HCT116 (cell line): ENCODE measurements around the gene SYT3. TPM values are rescaled to one million over a fixed set of nuclear protein-coding genes. Genes with fewer than 3 reads are reported as not detected.
"Not testable (repeated sequence)": the region's sequence is repeated elsewhere in the genome, so short reads cannot be mapped to it uniquely, and the experiment has no call there.

Experiments used
- ATAC-seq: fragments of 200-7000 bp; cut with Tn5 transposase; 2 replicates; pipeline ENCODE4 v1.9.1; 2020; ENCODE audit warnings: mild to moderate bottlenecking, moderate library complexity
- BruUV-seq: library from RNA; stranded (reverse); fragments of 400-500 nt; replicated peaks from 2 replicates; lab custom pipeline; 2021; lab: Mats Ljungman, UMichigan
- CTCF ChIA-PET: fragments of 300-600 bp; sonication (Branson Sonifier 250); formaldehyde crosslinking; loops from one replicate; lab custom pipeline; 2021; ENCODE audit warnings: antibody characterized with exemption; lab: Charles Lee
- POLR2A ChIA-PET: fragments of 300-600, 350-600 bp; sonication (Branson Sonifier 250); formaldehyde crosslinking; loops from one replicate; lab custom pipeline; 2021; ENCODE audit warnings: antibody characterized with exemption; lab: Charles Lee
- RAD21 ChIA-PET, 2 experiments: fragments of 300-600 bp; sonication (Branson Sonifier 250); formaldehyde crosslinking; loops; one replicate each; lab custom pipeline; 2023; ENCODE audit warnings: low total read pairs in 2 of 2; ENCODE audit not compliant: uncharacterized antibody in 2 of 2, unreplicated experiment in 2 of 2, low non-redundant PET in 1 of 2; lab: Charles Lee
- DNase-seq: peaks from one replicate; pipeline ENCODE4 v3.0.0-alpha.2; 2010; ENCODE audit warnings: low read depth, low spot score
- H2AFZ ChIP-seq: fragments of 200-600 bp; shearing (Covaris generic), sonication (generic); 2 replicates; pipeline ENCODE4 v1.6.1; 2017; ENCODE audit warnings: low read depth, mixed run types, mixed read lengths, antibody characterized with exemption, low read length; ENCODE audit not compliant: poor library complexity, severe bottlenecking
- H3K27ac ChIP-seq: 2 replicates; pipeline ENCODE4 v1.5.1; 2012; ENCODE audit warnings: low read depth, low read length
- H3K27me3 ChIP-seq: fragments of 200-600 bp; sonication (generic); 2 replicates; pipeline ENCODE4 v1.6.1; 2016; ENCODE audit warnings: mixed run types, low read length, mixed read lengths; ENCODE audit not compliant: insufficient read depth
- H3K36me3 ChIP-seq, 2 experiments: fragments of 200-500 bp in 1 of 2; fragments of 200-600 bp in 1 of 2; sonication (Bioruptor generic) in 1 of 2; sonication (generic) in 1 of 2; 2 replicates each; pipeline versions ENCODE4 v1.5.1 to v1.6.1; 2014 to 2016; ENCODE audit warnings: low read length in 2 of 2, inconsistent platforms in 1 of 2, mixed read lengths in 1 of 2, mixed run types in 1 of 2; ENCODE audit not compliant: insufficient read depth in 2 of 2, control insufficient read depth in 1 of 2
- H3K4me1 ChIP-seq, 2 experiments: fragments of 200-600 bp in 1 of 2; sonication (generic) in 1 of 2; 2 replicates each; pipeline versions ENCODE4 v1.5.1 to v1.6.1; 2012 to 2017; ENCODE audit warnings: low read length in 2 of 2, inconsistent platforms in 1 of 2, mild to moderate bottlenecking in 1 of 2, mixed read lengths in 1 of 2, mixed run types in 1 of 2, moderate library complexity in 1 of 2; ENCODE audit not compliant: insufficient read depth in 2 of 2, control insufficient read depth in 1 of 2
- H3K4me2 ChIP-seq: fragments of 200-600 bp; sonication (generic); 2 replicates; pipeline ENCODE4 v1.6.1; 2017; ENCODE audit warnings: mixed run types, low read length, mixed read lengths
- H3K4me3 ChIP-seq, 2 experiments: fragments of 200-600 bp in 1 of 2; sonication (generic) in 1 of 2; replicated peaks in 1 of 2; 2 replicates each; pipeline ENCODE4 v1.5.1; 2011 to 2016; ENCODE audit warnings: low read length in 2 of 2, control low read depth in 1 of 2, low read depth in 1 of 2, mild to moderate bottlenecking in 1 of 2, mixed read lengths in 1 of 2, mixed run types in 1 of 2
- H3K79me2 ChIP-seq: fragments of 200-600 bp; sonication (generic); 2 replicates; pipeline ENCODE4 v1.6.1; 2017; ENCODE audit warnings: mild to moderate bottlenecking, mixed run types, low read length, moderate library complexity, mixed read lengths; ENCODE audit not compliant: insufficient read depth
- H3K9ac ChIP-seq: fragments of 200-600 bp; sonication (generic); 2 replicates; pipeline ENCODE4 v1.6.1; 2016; ENCODE audit warnings: low read length, mixed read lengths
- H3K9me2 ChIP-seq: fragments of 200-600 bp; sonication (generic), shearing (Covaris generic); 2 replicates; pipeline ENCODE4 v1.6.1; 2017; ENCODE audit warnings: mixed run types, mild to moderate bottlenecking, moderate library complexity; ENCODE audit not compliant: insufficient read depth
- H3K9me3 ChIP-seq, 2 experiments: fragments of 200-500 bp in 1 of 2; fragments of 200-600 bp in 1 of 2; sonication (Bioruptor generic) in 1 of 2; sonication (generic) in 1 of 2; 2 replicates each; pipeline ENCODE4 v1.6.1; 2014 to 2017; ENCODE audit warnings: low read length in 2 of 2, mixed read lengths in 2 of 2, inconsistent platforms in 1 of 2, low read depth in 1 of 2, mild to moderate bottlenecking in 1 of 2, mixed run types in 1 of 2, moderate library complexity in 1 of 2; ENCODE audit not compliant: control insufficient read depth in 1 of 2, insufficient read depth in 1 of 2
- H4K20me1 ChIP-seq: fragments of 200-600 bp; sonication (generic), shearing (Covaris generic); 2 replicates; pipeline ENCODE4 v1.6.1; 2017; ENCODE audit warnings: mixed run types, mild to moderate bottlenecking, moderate library complexity; ENCODE audit not compliant: insufficient read depth
- EZH2 ChIP-seq: fragments of 200-600 bp; sonication (generic); IDR thresholded peaks from 2 replicates; pipeline ENCODE4 v1.6.1; 2017; ENCODE audit warnings: antibody characterized with exemption, mixed run types
- FOSL1 ChIP-seq: IDR thresholded peaks from 2 replicates; pipeline ENCODE4 v1.6.1; 2012; ENCODE audit warnings: low read depth
- JUND ChIP-seq: IDR thresholded peaks from 2 replicates; pipeline ENCODE4 v1.6.1; 2012
- RAD21 ChIP-seq: IDR thresholded peaks from 2 replicates; pipeline ENCODE4 v1.6.1; 2012; ENCODE audit warnings: low read depth, mild to moderate bottlenecking
- SIN3A ChIP-seq: IDR thresholded peaks from 2 replicates; pipeline ENCODE4 v1.6.1; 2012; ENCODE audit warnings: low read depth
- SRF ChIP-seq: IDR thresholded peaks from 2 replicates; pipeline ENCODE4 v1.6.1; 2012; ENCODE audit warnings: low read depth
- YY1 ChIP-seq: IDR thresholded peaks from 2 replicates; pipeline ENCODE4 v1.6.1; 2011; ENCODE audit warnings: low read length, low read depth, moderate library complexity, mild to moderate bottlenecking; ENCODE audit not compliant: insufficient replicate concordance; ENCODE audit errors: extremely low read depth
- intact Hi-C: fragments of 100-400 bp; cut with micrococcal nuclease; formaldehyde crosslinking; loops from 2 replicates; pipeline ENCODE4 v1.10.0; 2022
- total RNA-seq: library from RNA; stranded (reverse); gene quantifications from one replicate; pipeline ENCODE4 v1.2.1, GENCODE V29; 2021; ENCODE audit not compliant: unreplicated experiment
- TF ChIP-seq, protein P1 (sequence below): IDR thresholded peaks from 2 replicates; pipeline ENCODE4 v1.6.1; 2012
- TF ChIP-seq, protein P2 (sequence below), 3 experiments: fragments of 200-600 bp in 1 of 3; sonication (generic) in 1 of 3; IDR thresholded peaks in 2 of 3; conservative IDR thresholded peaks in 1 of 3; 2 replicates each; pipeline ENCODE4 v1.5.1; 2012 to 2017; ENCODE audit warnings: low read depth in 2 of 3, low read length in 2 of 3, antibody characterized with exemption in 1 of 3, borderline replicate concordance in 1 of 3, control low read depth in 1 of 3, mild to moderate bottlenecking in 1 of 3, mixed read lengths in 1 of 3, mixed run types in 1 of 3, moderate library complexity in 1 of 3; ENCODE audit not compliant: insufficient read depth in 1 of 3

SYT3 gene
- total RNA-seq, 1 experiment from 2014 or later: 4.6 TPM

- Histone ChIP-seq H3K4me2 (no peak overlapping the region), H3K79me2 (no peaks in the 10 kb centered on the region), H3K9ac (no peak overlapping the region), H3K9me3 (no peaks in the 10 kb centered on the region), H3K4me1 (peaks cover 0 to 6% of the 10 kb centered on the region in 2 experiments; a peak in 1 of 4 replicates), H3K27me3 (no peaks in the 10 kb centered on the region), H4K20me1 (no peaks in the 10 kb centered on the region), H3K9me2 (no peaks in the 10 kb centered on the region), H3K36me3 (no peaks in the 10 kb centered on the region), H2AFZ (no peak overlapping the region), H3K4me3 (no peak overlapping the region), H3K27ac (no peak overlapping the region)
- TF ChIP-seq, protein P1, sequence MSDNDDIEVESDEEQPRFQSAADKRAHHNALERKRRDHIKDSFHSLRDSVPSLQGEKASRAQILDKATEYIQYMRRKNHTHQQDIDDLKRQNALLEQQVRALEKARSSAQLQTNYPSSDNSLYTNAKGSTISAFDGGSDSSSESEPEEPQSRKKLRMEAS: no peak
- no peak for TF ChIP-seq SRF
- TF ChIP-seq RAD21: no peak
- no peak for TF ChIP-seq SIN3A
- TF ChIP-seq JUND: no peak
- TF ChIP-seq FOSL1: no peak
- TF ChIP-seq YY1: no peak
- TF ChIP-seq, protein P2, sequence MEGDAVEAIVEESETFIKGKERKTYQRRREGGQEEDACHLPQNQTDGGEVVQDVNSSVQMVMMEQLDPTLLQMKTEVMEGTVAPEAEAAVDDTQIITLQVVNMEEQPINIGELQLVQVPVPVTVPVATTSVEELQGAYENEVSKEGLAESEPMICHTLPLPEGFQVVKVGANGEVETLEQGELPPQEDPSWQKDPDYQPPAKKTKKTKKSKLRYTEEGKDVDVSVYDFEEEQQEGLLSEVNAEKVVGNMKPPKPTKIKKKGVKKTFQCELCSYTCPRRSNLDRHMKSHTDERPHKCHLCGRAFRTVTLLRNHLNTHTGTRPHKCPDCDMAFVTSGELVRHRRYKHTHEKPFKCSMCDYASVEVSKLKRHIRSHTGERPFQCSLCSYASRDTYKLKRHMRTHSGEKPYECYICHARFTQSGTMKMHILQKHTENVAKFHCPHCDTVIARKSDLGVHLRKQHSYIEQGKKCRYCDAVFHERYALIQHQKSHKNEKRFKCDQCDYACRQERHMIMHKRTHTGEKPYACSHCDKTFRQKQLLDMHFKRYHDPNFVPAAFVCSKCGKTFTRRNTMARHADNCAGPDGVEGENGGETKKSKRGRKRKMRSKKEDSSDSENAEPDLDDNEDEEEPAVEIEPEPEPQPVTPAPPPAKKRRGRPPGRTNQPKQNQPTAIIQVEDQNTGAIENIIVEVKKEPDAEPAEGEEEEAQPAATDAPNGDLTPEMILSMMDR (IDR thresholded peaks at IDR 0.05 in 2 of 3, conservative IDR thresholded peaks at IDR 0.05 in 1 of 3; ENCODE audit: borderline replicate concordance in 1 of 3, insufficient read depth in 1 of 3, low read depth in 2 of 3, low read length in 2 of 3): no peak
- no peak for TF ChIP-seq EZH2
- no TSS peak for BruUV-seq
- ChIA-PET CTCF (no interaction called here), RAD21 (no interaction called here), POLR2A (no interaction called here)
- intact Hi-C loops: no loop called here
- DNase-seq (no peak), ATAC-seq (no peak)
Measured at GRCh38 chr19:50580240-50580639, 59.4 kb downstream of the SYT3 start.

DNA sequence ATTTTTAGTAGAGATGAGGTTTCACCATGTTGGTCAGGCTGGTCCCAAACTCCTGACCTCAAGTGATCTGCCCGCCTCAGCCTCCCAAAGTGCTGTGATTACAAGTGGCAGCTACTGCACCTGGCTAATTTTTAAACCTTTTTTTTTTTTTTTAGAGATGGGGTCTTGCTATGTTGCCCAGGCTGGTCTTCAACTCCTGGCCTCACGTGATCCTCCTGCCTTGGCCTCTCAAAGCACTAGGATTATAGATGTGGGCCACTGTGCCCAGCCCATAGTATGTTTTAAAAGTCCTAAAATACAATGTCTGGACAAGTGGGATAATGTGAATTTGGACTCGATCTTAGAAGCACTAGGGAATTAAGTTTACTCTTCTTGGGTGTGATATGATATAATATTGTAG is 62.9 kb downstream of the SYT3 start:
- H3K9me3 ChIP-seq, ATAC-seq, H3K4me1 ChIP-seq, BruUV-seq, H4K20me1 ChIP-seq, H3K9me2 ChIP-seq, intact Hi-C loops, H3K27ac ChIP-seq, H3K4me2 ChIP-seq, H3K27me3 ChIP-seq, H3K9ac ChIP-seq, H3K79me2 ChIP-seq, POLR2A ChIA-PET, DNase-seq, H3K4me3 ChIP-seq, H3K36me3 ChIP-seq, RAD21 ChIA-PET, H2AFZ ChIP-seq: not testable (repeated sequence)
- CTCF ChIA-PET: interaction anchor here (3.5 kb wide), 1 partner anchor 20 kb away, joined by 14 read pairs; no protein-coding TSS in a partner anchor
